ENCODE data around the gene BUD13.

DNA sequence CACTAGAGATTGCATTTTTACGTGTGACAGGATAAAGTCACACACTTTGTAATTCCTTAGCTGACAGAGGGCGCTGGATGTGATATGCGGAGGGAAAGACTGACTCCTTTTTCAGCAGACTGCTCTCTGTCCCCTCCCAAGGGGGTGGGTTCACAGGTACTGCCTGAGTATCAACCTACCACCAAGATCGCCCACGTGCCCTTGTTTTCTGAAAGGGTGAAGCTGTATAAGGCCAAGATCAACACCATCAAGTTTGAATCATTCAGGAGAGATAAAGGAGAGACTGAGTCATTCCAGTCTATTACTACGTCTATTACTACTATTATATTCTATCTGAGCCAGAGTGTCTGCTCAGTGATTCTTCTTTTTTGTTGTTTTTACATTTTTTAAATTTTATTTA is 30.7 kb downstream of the BUD13 start:
- no peak for TF ChIP-seq EZH2 (IDR thresholded peaks at IDR 0.05; ENCODE audit: borderline replicate concordance, low read length)
- TF ChIP-seq, protein P1, sequence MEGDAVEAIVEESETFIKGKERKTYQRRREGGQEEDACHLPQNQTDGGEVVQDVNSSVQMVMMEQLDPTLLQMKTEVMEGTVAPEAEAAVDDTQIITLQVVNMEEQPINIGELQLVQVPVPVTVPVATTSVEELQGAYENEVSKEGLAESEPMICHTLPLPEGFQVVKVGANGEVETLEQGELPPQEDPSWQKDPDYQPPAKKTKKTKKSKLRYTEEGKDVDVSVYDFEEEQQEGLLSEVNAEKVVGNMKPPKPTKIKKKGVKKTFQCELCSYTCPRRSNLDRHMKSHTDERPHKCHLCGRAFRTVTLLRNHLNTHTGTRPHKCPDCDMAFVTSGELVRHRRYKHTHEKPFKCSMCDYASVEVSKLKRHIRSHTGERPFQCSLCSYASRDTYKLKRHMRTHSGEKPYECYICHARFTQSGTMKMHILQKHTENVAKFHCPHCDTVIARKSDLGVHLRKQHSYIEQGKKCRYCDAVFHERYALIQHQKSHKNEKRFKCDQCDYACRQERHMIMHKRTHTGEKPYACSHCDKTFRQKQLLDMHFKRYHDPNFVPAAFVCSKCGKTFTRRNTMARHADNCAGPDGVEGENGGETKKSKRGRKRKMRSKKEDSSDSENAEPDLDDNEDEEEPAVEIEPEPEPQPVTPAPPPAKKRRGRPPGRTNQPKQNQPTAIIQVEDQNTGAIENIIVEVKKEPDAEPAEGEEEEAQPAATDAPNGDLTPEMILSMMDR (conservative IDR thresholded peaks at IDR 0.05 in 1 of 2, IDR thresholded peaks at IDR 0.05 in 1 of 2; ENCODE audit: extremely low read depth in 1 of 2, insufficient read depth in 1 of 2, low read depth in 1 of 2, low read length in 2 of 2): no peak
